CD4-positive, CD25-positive, alpha-beta regulatory T cell (primary cell): Measurements from ENCODE around the gene CAMK1D. TPM values are rescaled to one million over a fixed set of nuclear protein-coding genes. Genes with fewer than 3 reads are reported as not detected.

Experiments
- ATAC-seq, 2 donors: fragments of 150-1000 bp; cut with Tn5 transposase; one replicate each; pipeline ENCODE4 v1.10.0; 2021; ENCODE audit warnings: low read depth in 2 of 2, moderate number of reproducible peaks in 2 of 2, moderate library complexity in 1 of 2
- DNase-seq, 3 donors: peaks; one replicate each; pipeline versions ENCODE4 v3.0.0 to v3.0.0-alpha.2; 2012 to 2022; ENCODE audit warnings: mixed read lengths in 1 of 3
- H3K27ac ChIP-seq: one replicate; pipeline ENCODE4 v1.7.0; 2013; ENCODE audit warnings: mild to moderate bottlenecking, low read length; ENCODE audit not compliant: insufficient read depth, poor library complexity, severe bottlenecking
- H3K27me3 ChIP-seq: one replicate; pipeline ENCODE4 v1.7.0; 2013; ENCODE audit warnings: low read length; ENCODE audit not compliant: control insufficient read depth, insufficient read depth
- H3K36me3 ChIP-seq: one replicate; pipeline ENCODE4 v1.7.0; 2013; ENCODE audit warnings: mild to moderate bottlenecking, low read length, moderate library complexity; ENCODE audit not compliant: control insufficient read depth, insufficient read depth
- H3K4me1 ChIP-seq: 2 replicates; pipeline ENCODE4 v1.7.0; 2013; ENCODE audit warnings: mild to moderate bottlenecking, low read length; ENCODE audit not compliant: insufficient read depth, control insufficient read depth, poor library complexity, severe bottlenecking
- H3K4me3 ChIP-seq: one replicate; pipeline ENCODE4 v1.7.0; 2013; ENCODE audit warnings: low read depth, mild to moderate bottlenecking, low read length, moderate library complexity
- H3K9me3 ChIP-seq, 2 experiments: 1 replicate in 1 of 2; 2 replicates in 1 of 2; pipeline ENCODE4 v1.7.0; 2013; ENCODE audit warnings: low read length in 2 of 2, mild to moderate bottlenecking in 1 of 2, moderate library complexity in 1 of 2; ENCODE audit not compliant: control insufficient read depth in 2 of 2
- H3K27ac Mint-ChIP-seq, 3 donors: one replicate each; pipeline ENCODE4 v1.8.0; 2020 to 2022; ENCODE audit warnings: mild to moderate bottlenecking in 3 of 3, mixed read lengths in 3 of 3, moderate library complexity in 2 of 3
- H3K27me3 Mint-ChIP-seq: one replicate; pipeline ENCODE4 v1.8.0; 2022; ENCODE audit warnings: mild to moderate bottlenecking, mixed read lengths
- H3K36me3 Mint-ChIP-seq: one replicate; pipeline ENCODE4 v1.8.0; 2020; ENCODE audit warnings: mixed read lengths
- H3K4me1 Mint-ChIP-seq, 4 donors: one replicate each; pipeline ENCODE4 v1.8.0; 2020 to 2022; ENCODE audit warnings: mixed read lengths in 4 of 4, mild to moderate bottlenecking in 1 of 4
- H3K4me3 Mint-ChIP-seq, 4 donors: one replicate each; pipeline ENCODE4 v1.8.0; 2020 to 2022; ENCODE audit warnings: mild to moderate bottlenecking in 4 of 4, mixed read lengths in 4 of 4, moderate library complexity in 3 of 4
- H3K9me3 Mint-ChIP-seq, 7 donors: one replicate each; pipeline ENCODE4 v1.8.0; 2020 to 2022; ENCODE audit warnings: mixed read lengths in 7 of 7, mild to moderate bottlenecking in 3 of 7, moderate library complexity in 2 of 7
- polyA plus RNA-seq, 4 donors: library from polyadenylated mRNA; unstranded; fragments of 300-500 nt; fragmentation: Illumina TruSeq; gene quantifications; one replicate each; pipeline ENCODE4 v1.2.3, GENCODE V29; 2021
- total RNA-seq: library from RNA; stranded (reverse); gene quantifications from one replicate; pipeline ENCODE4 v1.2.3, GENCODE V29; 2022

CAMK1D gene
- total and polyA plus RNA-seq, 5 donors from 2014 or later = 4.4 to 25.3 (median 5.2) TPM

GRCh38 chr10:12875100-12875499 is 525.8 kb downstream of the CAMK1D start:
- ATAC-seq = no peak
- H3K36me3 Mint-ChIP-seq = no peaks in the 10 kb centered on the region
- H3K27me3 Mint-ChIP-seq = peaks cover 16% of the 10 kb centered on the region
- no peak overlapping the region for H3K4me3 Mint-ChIP-seq
- no peak for DNase-seq
- Histone ChIP-seq H3K36me3 (no peaks in the 10 kb centered on the region), H3K27me3 (no peaks in the 10 kb centered on the region), H3K27ac (no peak overlapping the region), H3K4me3 (no peak overlapping the region), H3K4me1 (no peaks in the 10 kb centered on the region), H3K9me3 (no peaks in the 10 kb centered on the region)
- no peak overlapping the region for H3K27ac Mint-ChIP-seq
- H3K4me1 Mint-ChIP-seq = no peaks in the 10 kb centered on the region
- peaks cover 0 to 2% (median 0%) of the 10 kb centered on the region in 7 donors for H3K9me3 Mint-ChIP-seq

- ATAC-seq = no peak
- no peaks in the 10 kb centered on the region for H3K9me3 ChIP-seq
- H3K4me3 Mint-ChIP-seq = no peak overlapping the region
These were observed 526.9 kb downstream of the CAMK1D start for GRCh38 chr10:12876266-12876665.

GRCh38 chr10:12877150-12877549 is 527.8 kb downstream of the CAMK1D start:
- Mint-ChIP-seq H3K4me1 (no peaks in the 10 kb centered on the region), H3K4me3 (no peak overlapping the region), H3K9me3 (peaks cover 0 to 2% (median 0%) of the 10 kb centered on the region in 7 donors), H3K27ac (no peak overlapping the region), H3K27me3 (peaks cover 22% of the 10 kb centered on the region), H3K36me3 (no peaks in the 10 kb centered on the region)
- no peaks in the 10 kb centered on the region for H3K9me3 ChIP-seq
- H3K4me1 ChIP-seq = no peaks in the 10 kb centered on the region
- H3K27ac ChIP-seq = no peak overlapping the region
- no peak overlapping the region for H3K4me3 ChIP-seq
- DNase-seq = no peak
- H3K36me3 ChIP-seq = no peaks in the 10 kb centered on the region
- no peaks in the 10 kb centered on the region for H3K27me3 ChIP-seq
- ATAC-seq = no peak

More at GRCh38 chr10:12876266-12876665, 526.9 kb downstream of the CAMK1D start:
- no peaks in the 10 kb centered on the region for H3K4me1 Mint-ChIP-seq
- DNase-seq = no peak
- no peaks in the 10 kb centered on the region for H3K36me3 Mint-ChIP-seq
- H3K9me3 Mint-ChIP-seq = peaks cover 0 to 2% (median 0%) of the 10 kb centered on the region in 7 donors
- no peaks in the 10 kb centered on the region for H3K36me3 ChIP-seq
- no peak overlapping the region for H3K4me3 ChIP-seq
- H3K27ac Mint-ChIP-seq = no peak overlapping the region
- H3K4me1 ChIP-seq = no peaks in the 10 kb centered on the region
- H3K27me3 Mint-ChIP-seq = peaks cover 21% of the 10 kb centered on the region
- H3K27me3 ChIP-seq = no peaks in the 10 kb centered on the region
- H3K27ac ChIP-seq = no peak overlapping the region

GRCh38 chr10:12880423-12880822 is 531.1 kb downstream of the CAMK1D start:
- DNase-seq = no peak
- Histone ChIP-seq H3K4me1 (no peaks in the 10 kb centered on the region), H3K27ac (no peak overlapping the region), H3K36me3 (no peaks in the 10 kb centered on the region), H3K4me3 (no peak overlapping the region), H3K27me3 (peaks cover 1% of the 10 kb centered on the region), H3K9me3 (no peaks in the 10 kb centered on the region)
- Mint-ChIP-seq H3K4me3 (no peak overlapping the region), H3K9me3 (peaks cover 0 to 2% (median 0%) of the 10 kb centered on the region in 7 donors), H3K27me3 (peaks cover 13% of the 10 kb centered on the region), H3K27ac (no peak overlapping the region), H3K4me1 (no peaks in the 10 kb centered on the region), H3K36me3 (no peaks in the 10 kb centered on the region)
- ATAC-seq = no peak

GRCh38 chr10:12884851-12885250 is 535.5 kb downstream of the CAMK1D start:
- DNase-seq = no peak
- peaks cover 10% of the 10 kb centered on the region for H3K27me3 Mint-ChIP-seq
- Histone ChIP-seq H3K4me3 (no peak overlapping the region), H3K9me3 (no peaks in the 10 kb centered on the region), H3K27me3 (peaks cover 1% of the 10 kb centered on the region), H3K36me3 (no peaks in the 10 kb centered on the region), H3K27ac (no peak overlapping the region), H3K4me1 (no peaks in the 10 kb centered on the region)
- no peaks in the 10 kb centered on the region for H3K4me1 Mint-ChIP-seq
- no peak overlapping the region for H3K27ac Mint-ChIP-seq
- no peak overlapping the region for H3K4me3 Mint-ChIP-seq
- H3K36me3 Mint-ChIP-seq = no peaks in the 10 kb centered on the region
- ATAC-seq = no peak
- H3K9me3 Mint-ChIP-seq = peaks cover 0 to 2% (median 0%) of the 10 kb centered on the region in 7 donors

Other genes starting within 250 kb of the CAMK1D start
- 25.2 TPM for gene SEC61A2, start 219.9 kb upstream of the CAMK1D start, total RNA-seq
- gene SEC61A2, start 219.9 kb upstream of the CAMK1D start, polyA plus RNA-seq = 1 to 10 TPM; 1.6 to 5.4 (median 2.5) TPM
- gene NUDT5, start 153.7 kb upstream of the CAMK1D start, total RNA-seq = 38.1 TPM
- 100 to 1,000 TPM in 1 of 4 donors, 10 to 100 TPM in 3; 71.5 to 103 (median 89.7) TPM for gene NUDT5, start 153.7 kb upstream of the CAMK1D start, polyA plus RNA-seq
- gene CDC123, start 153.4 kb upstream of the CAMK1D start, total RNA-seq = 50.3 TPM
- gene CDC123, start 153.4 kb upstream of the CAMK1D start, polyA plus RNA-seq = 100 to 1,000 TPM in 3 of 4 donors, 10 to 100 TPM in 1; 91.1 to 111 (median 102) TPM